HG02678 (cell line): ENCODE results near the gene GNAO1.
A peak's percentile ranks its signal among the peaks of the same experiment; 100 is the strongest.

Experiments
- ATAC-seq: cut with Tn5 transposase; IDR thresholded peaks from one replicate; pipeline ENCODE4 v1.9.1; 2021; ENCODE audit warnings: mild to moderate bottlenecking, moderate library complexity; ENCODE audit not compliant: unreplicated experiment

The GNAO1 gene

GRCh38 chr16:56306690-56307533 is 115.6 kb downstream of the GNAO1 start:
- no peak for ATAC-seq

- ATAC-seq, result no peak
These were observed 116.2 kb downstream of the GNAO1 start for GRCh38 chr16:56307534-56307873.

- no peak for ATAC-seq
These were observed 117.7 kb downstream of the GNAO1 start for GRCh38 chr16:56309008-56309407.

- ATAC-seq, result no peak
These were observed 119.4 kb downstream of the GNAO1 start for GRCh38 chr16:56310690-56311089.

GRCh38 chr16:56311208-56312027 is 120.1 kb downstream of the GNAO1 start:
- ATAC-seq, result no peak

GRCh38 chr16:56312028-56312300 is 120.7 kb downstream of the GNAO1 start:
- ATAC-seq, result no peak

GRCh38 chr16:56312556-56312955 is 121.3 kb downstream of the GNAO1 start:
- no peak for ATAC-seq

GRCh38 chr16:56314244-56314850 is 123.1 kb downstream of the GNAO1 start:
- no peak for ATAC-seq

- no peak for ATAC-seq
These were observed 124.7 kb downstream of the GNAO1 start for GRCh38 chr16:56315955-56316354.

- no peak for ATAC-seq
These were observed 125.3 kb downstream of the GNAO1 start for GRCh38 chr16:56316545-56316944.

GRCh38 chr16:56317998-56318826 is 126.9 kb downstream of the GNAO1 start:
- peak; percentile 94 for ATAC-seq

- no peak for ATAC-seq
These were observed 127.5 kb downstream of the GNAO1 start for GRCh38 chr16:56318827-56319140.

GRCh38 chr16:56319376-56319775 is 128.1 kb downstream of the GNAO1 start:
- ATAC-seq, result no peak

GRCh38 chr16:56320056-56320455 is 128.8 kb downstream of the GNAO1 start:
- ATAC-seq, result no peak

GRCh38 chr16:56320811-56321558 is 129.7 kb downstream of the GNAO1 start:
- no peak for ATAC-seq

GRCh38 chr16:56321571-56321970 is 130.3 kb downstream of the GNAO1 start:
- no peak for ATAC-seq

GRCh38 chr16:56324406-56324805 is 133.1 kb downstream of the GNAO1 start:
- ATAC-seq, result no peak

- no peak for ATAC-seq
These were observed 134.7 kb downstream of the GNAO1 start for GRCh38 chr16:56325956-56326355.

- no peak for ATAC-seq
These were observed 136.0 kb downstream of the GNAO1 start for GRCh38 chr16:56327071-56327928.

- ATAC-seq, result no peak
These were observed 136.6 kb downstream of the GNAO1 start for GRCh38 chr16:56327929-56328258.
